HG02623 (cell line): Measurements from ENCODE around the gene PARD3B.
"Not testable (repeated sequence)": the region's sequence is repeated elsewhere in the genome, so short reads cannot be mapped to it uniquely, and the experiment has no call there.

Experiments
- ATAC-seq: cut with Tn5 transposase; IDR thresholded peaks from one replicate; pipeline ENCODE4 v1.9.1; 2021; ENCODE audit warnings: moderate library complexity; ENCODE audit not compliant: unreplicated experiment

PARD3B gene

GRCh38 chr2:205218816-205219215, 673.5 kb downstream of the PARD3B start:
- not testable (repeated sequence) for ATAC-seq

DNA sequence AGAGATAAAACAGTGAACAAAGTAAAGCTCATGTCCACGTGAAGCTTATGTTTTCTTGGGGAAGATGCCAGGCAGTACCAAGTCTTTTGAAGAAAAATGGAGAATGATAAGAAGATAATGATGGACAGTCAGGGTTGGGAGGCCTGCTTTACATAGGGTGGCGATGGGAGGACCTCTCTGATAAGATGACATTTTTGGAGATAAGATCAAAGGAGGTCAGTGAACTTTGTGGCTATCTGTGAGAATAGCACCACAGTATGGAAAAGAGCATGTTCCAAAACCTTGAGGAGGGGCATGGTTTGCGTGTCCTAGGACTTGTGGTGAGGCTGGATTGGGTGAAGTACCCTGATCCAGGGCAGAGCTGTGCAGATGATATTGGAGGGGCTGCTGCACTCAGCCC, 675.3 kb downstream of the PARD3B start:
- no peak for ATAC-seq

GRCh38 chr2:205232086-205232485, 686.8 kb downstream of the PARD3B start:
- no peak for ATAC-seq

- ATAC-seq: no peak
Observed at GRCh38 chr2:205235434-205235833, 690.2 kb downstream of the PARD3B start.

GRCh38 chr2:205237524-205237923, 692.2 kb downstream of the PARD3B start:
- ATAC-seq: no peak

DNA sequence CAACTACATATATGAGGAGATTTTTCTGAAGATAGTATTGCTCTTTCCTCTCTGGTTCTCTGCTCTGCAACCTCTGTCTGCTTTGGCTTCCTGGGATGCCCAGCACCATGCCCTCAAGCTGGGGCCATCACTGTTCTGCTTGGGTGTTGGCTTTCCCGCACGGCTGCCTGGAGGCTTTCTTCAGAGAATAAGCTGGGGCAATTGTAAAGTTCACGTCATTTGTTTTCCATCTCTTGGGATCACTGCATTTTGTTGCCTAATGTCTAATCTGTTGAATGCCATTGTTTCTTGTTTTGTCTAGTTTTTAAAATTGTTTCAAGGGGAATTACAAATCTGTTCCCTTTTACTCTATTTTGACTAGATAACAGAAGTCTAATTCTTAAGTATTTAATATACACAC, 699.7 kb downstream of the PARD3B start:
- no peak for ATAC-seq

DNA sequence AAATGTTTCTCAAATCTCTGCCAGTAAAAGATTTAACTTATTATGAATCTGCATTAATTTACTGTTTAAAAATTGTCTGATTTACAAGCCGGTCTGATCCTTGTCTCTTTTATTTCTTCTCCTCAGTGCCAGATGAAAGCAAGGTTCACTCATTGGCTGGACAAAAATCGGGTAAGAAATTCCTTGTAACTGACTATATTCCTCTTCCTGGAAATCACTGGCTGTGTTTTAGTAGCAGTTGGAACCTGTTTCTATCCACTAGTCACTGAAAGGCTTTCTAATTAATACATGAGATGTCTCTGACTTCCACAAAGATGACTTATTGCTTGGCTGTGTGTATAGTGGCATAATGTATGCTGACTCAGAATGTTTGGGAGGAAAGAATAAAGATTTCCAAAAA, 700.4 kb downstream of the PARD3B start:
- no peak for ATAC-seq

- no peak for ATAC-seq
Observed at GRCh38 chr2:205259121-205259520, 713.8 kb downstream of the PARD3B start.

- ATAC-seq: no peak
Observed at GRCh38 chr2:205261516-205262020, 716.3 kb downstream of the PARD3B start.

- ATAC-seq: no peak
Observed at GRCh38 chr2:205267323-205267722, 722.0 kb downstream of the PARD3B start.

DNA sequence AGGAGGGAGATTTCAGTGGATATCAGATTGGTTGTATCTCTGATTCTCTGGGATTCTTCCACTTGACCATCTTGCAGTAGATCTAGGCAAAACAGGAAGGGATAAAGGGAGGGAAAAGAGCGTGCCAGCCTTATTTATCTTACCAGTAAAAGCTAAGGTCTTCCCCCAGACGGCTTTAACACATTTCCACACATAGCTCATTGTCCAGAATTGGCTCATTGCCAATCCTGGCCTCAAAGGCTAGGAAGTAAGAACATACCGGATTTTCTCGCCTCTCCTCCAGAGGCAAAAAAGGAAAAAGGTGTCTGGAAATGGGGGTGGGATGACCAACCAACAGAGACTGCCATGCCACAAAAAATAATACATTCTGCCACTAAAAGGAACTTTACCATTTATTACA, 725.4 kb downstream of the PARD3B start:
- ATAC-seq: no peak

DNA sequence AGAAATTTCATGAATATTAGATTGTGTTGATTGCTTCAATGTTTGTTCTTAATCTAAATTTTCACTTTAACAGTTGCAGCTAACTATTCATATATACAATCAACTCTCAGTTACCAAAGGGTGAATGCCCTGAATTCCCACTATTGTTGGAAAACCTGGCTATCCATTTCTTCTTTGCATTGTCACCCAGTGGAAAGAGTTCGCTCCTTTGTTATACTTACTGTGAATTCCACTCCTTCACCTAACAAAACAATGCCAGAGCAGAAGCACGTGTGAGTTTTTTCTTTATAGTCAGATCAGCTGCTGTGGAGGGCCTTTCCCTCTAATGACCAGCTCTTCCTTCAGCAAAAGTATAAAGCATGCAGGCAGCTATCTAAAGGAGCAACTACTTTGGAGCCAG, 727.9 kb downstream of the PARD3B start:
- no peak for ATAC-seq

GRCh38 chr2:205273627-205274026, 728.4 kb downstream of the PARD3B start:
- ATAC-seq: no peak

- no peak for ATAC-seq
Observed at GRCh38 chr2:205274801-205275200, 729.5 kb downstream of the PARD3B start.

GRCh38 chr2:205276116-205276777, 731.0 kb downstream of the PARD3B start:
- ATAC-seq: no peak

- no peak for ATAC-seq
Observed at GRCh38 chr2:205280596-205281236, 735.4 kb downstream of the PARD3B start.

GRCh38 chr2:205283736-205284270, 738.5 kb downstream of the PARD3B start:
- ATAC-seq: no peak

DNA sequence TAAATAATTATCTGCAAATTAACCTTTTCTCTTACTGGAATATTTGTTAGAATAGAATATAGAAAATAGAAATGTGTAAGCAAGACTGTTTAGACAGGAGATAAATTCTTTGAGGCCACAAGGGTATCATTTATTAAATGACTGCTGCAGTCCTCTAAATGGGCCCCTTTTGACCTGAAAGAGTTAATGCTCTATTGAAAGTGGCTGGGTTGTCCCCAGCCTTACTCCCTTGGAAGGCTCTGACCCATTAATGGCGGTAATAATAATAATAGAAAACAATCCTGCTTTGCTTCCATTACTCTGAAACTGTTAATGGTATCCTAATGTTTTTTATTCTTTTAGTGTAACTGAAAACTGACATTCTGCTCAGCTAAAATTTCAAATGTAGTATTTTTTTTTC, 739.1 kb downstream of the PARD3B start:
- ATAC-seq: no peak

DNA sequence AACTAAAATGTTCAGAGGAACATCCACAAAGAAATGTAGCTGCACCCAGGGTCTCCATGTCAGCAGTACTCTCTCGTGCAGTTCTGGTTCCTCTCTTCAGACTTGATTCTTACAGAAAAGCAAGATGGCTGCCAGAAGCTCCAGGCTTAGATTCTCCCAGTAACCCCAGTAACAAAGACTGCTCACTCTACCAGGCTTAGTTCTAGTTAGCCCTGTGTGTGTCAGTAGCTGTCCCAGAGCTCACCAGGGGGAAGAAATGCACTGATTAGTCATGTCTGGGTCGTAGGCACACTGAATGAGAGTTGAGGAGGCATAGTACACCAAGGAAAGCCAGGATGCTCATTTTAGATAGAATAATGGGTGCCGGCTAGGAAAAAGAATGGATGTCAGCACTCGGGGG, 742.0 kb downstream of the PARD3B start:
- ATAC-seq: no peak

DNA sequence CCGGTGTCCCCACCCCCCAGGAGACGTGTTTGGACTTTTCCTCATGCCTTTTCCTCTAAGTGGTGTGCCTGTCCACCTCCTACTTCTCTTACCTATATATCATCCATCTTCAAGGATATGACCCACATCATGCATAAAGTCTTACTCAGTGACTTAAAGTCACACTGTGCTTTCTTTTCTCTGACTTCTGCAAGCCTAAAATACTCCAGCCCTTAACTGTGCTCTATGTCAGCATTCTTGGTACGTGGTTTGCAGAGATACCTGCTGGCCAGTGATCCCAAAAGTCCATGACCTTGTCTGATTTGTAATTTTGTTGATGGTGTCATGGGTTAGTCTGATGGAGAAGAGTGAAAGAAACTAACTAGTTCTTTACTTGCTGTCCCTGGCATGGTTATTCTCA, 743.4 kb downstream of the PARD3B start:
- ATAC-seq: no peak

- ATAC-seq: no peak
Observed at GRCh38 chr2:205290299-205290698, 745.0 kb downstream of the PARD3B start.

- no peak for ATAC-seq
Observed at GRCh38 chr2:205292665-205293295, 747.5 kb downstream of the PARD3B start.
